Duodenal mucosa (tissue), 2 donors: ENCODE data around the gene ATP1A3.
A peak's percentile ranks its signal among the peaks of the same experiment; 100 is the strongest.
"Not testable (repeated sequence)": the region's sequence is repeated elsewhere in the genome, so short reads cannot be mapped to it uniquely, and the experiment has no call there.

ENCODE experiments used
- H3K27ac ChIP-seq: one replicate; pipeline ENCODE4 v1.7.0; 2013; ENCODE audit warnings: low read depth, low read length
- H3K27me3 ChIP-seq, 2 donors: one replicate each; pipeline ENCODE4 v1.7.0; 2013; ENCODE audit warnings: low read length in 2 of 2, control low read depth in 1 of 2; ENCODE audit not compliant: insufficient read depth in 2 of 2, control insufficient read depth in 1 of 2
- H3K36me3 ChIP-seq, 2 donors: one replicate each; pipeline ENCODE4 v1.7.0; 2013; ENCODE audit warnings: low read length in 2 of 2, control low read depth in 1 of 2; ENCODE audit not compliant: insufficient read depth in 2 of 2, control insufficient read depth in 1 of 2
- H3K4me1 ChIP-seq, 2 donors: one replicate each; pipeline ENCODE4 v1.7.0; 2013; ENCODE audit warnings: low read length in 2 of 2, control low read depth in 1 of 2; ENCODE audit not compliant: insufficient read depth in 2 of 2, control insufficient read depth in 1 of 2
- H3K4me3 ChIP-seq, 2 donors: one replicate each; pipeline ENCODE4 v1.7.0; 2013; ENCODE audit warnings: low read length in 2 of 2, low read depth in 1 of 2
- H3K9ac ChIP-seq, 2 donors: one replicate each; pipeline ENCODE4 v1.7.0; 2013; ENCODE audit warnings: low read length in 2 of 2, low read depth in 1 of 2
- H3K9me3 ChIP-seq, 2 donors: one replicate each; pipeline ENCODE4 v1.7.0; 2013; ENCODE audit warnings: low read length in 2 of 2, control low read depth in 1 of 2; ENCODE audit not compliant: control insufficient read depth in 1 of 2

Gene ATP1A3

DNA sequence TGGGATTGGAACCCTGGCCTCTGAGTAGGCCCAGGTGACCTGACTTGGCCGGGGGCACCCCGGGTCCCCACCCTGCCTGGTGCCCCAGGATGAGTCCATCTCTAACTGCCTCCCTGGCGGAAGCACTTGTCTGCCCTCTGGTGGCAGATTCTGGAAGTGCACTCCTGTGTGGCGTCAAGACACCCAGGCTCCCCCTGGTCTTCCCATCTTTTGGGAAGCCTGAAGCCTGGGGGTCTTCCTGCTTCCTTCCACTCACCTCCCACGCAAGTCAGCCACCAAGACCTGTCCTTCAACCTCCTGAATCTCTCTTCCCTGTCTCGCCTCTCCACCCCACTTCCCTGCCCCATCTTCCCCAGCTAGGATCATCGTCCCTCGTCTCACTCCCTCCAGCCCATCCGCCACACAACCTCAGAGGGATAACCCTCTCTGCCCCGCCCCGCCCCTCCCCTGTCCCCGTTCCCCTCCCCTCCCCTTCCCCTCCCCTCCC is 42.3 kb downstream of the ATP1A3 start:
- H3K9ac ChIP-seq, result no peak overlapping the region
- no peak overlapping the region for H3K4me3 ChIP-seq
- no peak overlapping the region for H3K27ac ChIP-seq
- peaks cover 0 to 6% of the 10 kb centered on the region in 2 donors for H3K36me3 ChIP-seq
- H3K27me3 ChIP-seq, result no peaks in the 10 kb centered on the region
- no peaks in the 10 kb centered on the region for H3K9me3 ChIP-seq
- peaks cover 17 to 20% of the 10 kb centered on the region in 2 donors for H3K4me1 ChIP-seq

DNA sequence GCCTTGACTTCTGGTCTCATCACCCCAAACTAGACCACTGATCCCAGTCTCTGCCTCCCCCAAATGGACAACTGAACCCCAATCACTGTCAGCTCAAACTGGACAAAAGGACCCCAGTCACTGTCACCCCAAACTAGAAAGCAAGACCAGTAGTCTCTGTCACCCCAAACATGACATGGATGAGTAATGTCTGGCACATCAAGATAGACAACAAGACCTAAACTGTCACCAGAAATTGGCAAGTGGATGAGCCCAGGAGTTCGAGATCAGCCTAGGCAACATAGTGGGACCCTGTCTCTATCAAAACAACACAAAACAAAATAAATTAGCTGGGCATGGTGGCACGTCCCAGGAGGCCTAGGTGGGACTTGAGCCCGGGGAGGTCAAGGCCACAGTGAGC is 46.9 kb downstream of the ATP1A3 start:
- Histone ChIP-seq H3K27me3 (no peaks in the 10 kb centered on the region), H3K36me3 (no peaks in the 10 kb centered on the region), H3K9me3 (no peaks in the 10 kb centered on the region), H3K9ac (no peak overlapping the region), H3K4me3 (no peak overlapping the region), H3K27ac (no peak overlapping the region), H3K4me1 (peaks cover 6 to 15% of the 10 kb centered on the region in 2 donors)

DNA sequence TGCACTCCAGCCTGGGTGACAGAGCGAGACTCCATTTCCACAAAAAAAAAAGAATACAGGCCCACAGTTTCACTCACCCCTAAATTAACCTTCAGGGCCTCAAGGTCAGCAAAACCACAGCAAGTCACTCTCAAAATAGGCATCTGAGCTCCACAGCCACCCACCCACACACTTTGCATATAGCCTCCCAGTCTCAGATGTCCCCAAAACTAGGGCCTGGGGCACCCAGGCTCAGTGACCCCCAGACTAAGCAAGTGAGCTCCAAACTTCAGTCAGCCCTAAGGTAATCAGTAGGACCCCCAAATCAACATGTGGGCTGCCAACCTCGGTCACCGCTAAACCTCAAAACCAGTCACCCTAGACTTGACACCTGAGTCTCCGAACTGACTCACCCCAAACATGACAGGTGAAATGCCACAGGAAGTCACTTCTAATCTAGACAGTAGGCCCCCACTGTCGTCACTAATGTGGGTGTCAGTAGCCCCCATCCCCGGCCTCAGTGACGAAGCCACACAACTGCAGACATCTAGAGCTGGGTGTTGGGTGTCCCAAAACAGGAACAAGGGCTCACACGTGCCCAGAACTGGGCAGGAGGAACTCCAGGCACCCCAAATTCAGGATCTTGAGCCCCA is 48.8 kb downstream of the ATP1A3 start:
- Histone ChIP-seq H3K27ac (no peak overlapping the region), H3K9me3 (no peaks in the 10 kb centered on the region), H3K36me3 (no peaks in the 10 kb centered on the region), H3K9ac (no peak overlapping the region), H3K4me3 (no peak overlapping the region), H3K4me1 (peaks cover 3 to 11% of the 10 kb centered on the region in 2 donors), H3K27me3 (peaks cover 0 to 8% of the 10 kb centered on the region in 2 donors)

DNA sequence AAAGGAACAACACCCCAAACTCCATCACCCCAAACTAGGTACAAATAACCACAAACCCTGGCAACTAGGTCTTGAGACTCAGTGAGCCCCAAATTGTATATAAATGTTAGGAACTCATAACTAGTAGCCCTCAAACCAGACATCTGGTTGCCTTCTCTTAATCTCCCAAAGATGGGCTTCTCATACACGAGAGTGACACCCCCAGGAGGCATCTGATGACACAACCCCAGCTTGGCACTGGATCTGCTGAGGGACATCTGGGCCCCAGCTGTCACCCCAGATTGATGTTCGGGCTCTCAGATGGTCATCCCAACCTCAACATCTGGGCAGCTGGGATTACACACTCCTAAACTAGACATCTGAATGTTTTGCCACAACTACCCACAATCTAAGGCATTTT is 49.7 kb downstream of the ATP1A3 start:
- H3K4me3 ChIP-seq, result no peak overlapping the region
- no peaks in the 10 kb centered on the region for H3K9me3 ChIP-seq
- H3K9ac ChIP-seq, result no peak overlapping the region
- H3K36me3 ChIP-seq, result no peaks in the 10 kb centered on the region
- no peak overlapping the region for H3K27ac ChIP-seq
- peaks cover 3 to 8% of the 10 kb centered on the region in 2 donors for H3K27me3 ChIP-seq
- peaks cover 3 to 11% of the 10 kb centered on the region in 2 donors for H3K4me1 ChIP-seq

DNA sequence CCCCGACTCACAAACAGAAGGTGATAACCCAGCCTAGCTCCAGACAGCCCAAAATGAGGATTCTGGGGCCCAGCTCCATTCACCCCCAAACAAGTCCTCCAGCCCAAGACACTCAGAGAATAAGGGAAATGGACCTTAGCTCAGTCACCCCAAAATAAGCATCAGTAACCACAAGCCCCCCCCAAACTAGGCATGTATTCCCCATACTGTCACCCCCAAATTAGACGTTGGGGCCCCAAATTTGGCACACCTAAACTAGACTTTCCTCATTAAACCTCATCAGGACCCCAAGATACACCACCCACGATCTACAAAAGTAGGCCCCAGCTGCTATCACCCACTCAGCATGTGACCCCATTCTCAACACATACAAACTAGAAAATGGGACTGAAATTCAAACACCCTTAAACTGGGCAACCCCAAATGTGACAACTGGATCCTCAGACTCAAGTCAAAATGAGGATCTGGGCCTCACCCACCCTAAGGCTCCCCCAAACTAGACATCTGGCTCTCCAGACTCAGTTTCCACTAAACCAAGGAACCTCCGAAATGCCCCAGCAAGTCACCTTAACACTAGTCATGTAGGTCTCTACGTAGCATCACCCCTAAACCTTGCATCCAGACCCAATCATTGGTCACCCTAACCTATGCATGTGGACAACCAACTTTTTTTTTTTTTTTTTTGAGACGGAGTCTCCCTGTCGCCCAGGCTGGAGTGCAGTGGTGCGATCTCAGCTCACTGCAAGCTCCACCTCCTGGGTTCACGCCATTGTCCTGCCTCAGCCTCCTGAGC is 52.4 kb downstream of the ATP1A3 start:
- H3K36me3 ChIP-seq, result no peaks in the 10 kb centered on the region
- H3K27me3 ChIP-seq, result peaks cover 5 to 10% of the 10 kb centered on the region in 2 donors
- no peak overlapping the region for H3K4me3 ChIP-seq
- H3K9ac ChIP-seq, result no peak overlapping the region
- H3K27ac ChIP-seq, result no peak overlapping the region
- peaks cover 3 to 11% of the 10 kb centered on the region in 2 donors for H3K4me1 ChIP-seq
- no peaks in the 10 kb centered on the region for H3K9me3 ChIP-seq

DNA sequence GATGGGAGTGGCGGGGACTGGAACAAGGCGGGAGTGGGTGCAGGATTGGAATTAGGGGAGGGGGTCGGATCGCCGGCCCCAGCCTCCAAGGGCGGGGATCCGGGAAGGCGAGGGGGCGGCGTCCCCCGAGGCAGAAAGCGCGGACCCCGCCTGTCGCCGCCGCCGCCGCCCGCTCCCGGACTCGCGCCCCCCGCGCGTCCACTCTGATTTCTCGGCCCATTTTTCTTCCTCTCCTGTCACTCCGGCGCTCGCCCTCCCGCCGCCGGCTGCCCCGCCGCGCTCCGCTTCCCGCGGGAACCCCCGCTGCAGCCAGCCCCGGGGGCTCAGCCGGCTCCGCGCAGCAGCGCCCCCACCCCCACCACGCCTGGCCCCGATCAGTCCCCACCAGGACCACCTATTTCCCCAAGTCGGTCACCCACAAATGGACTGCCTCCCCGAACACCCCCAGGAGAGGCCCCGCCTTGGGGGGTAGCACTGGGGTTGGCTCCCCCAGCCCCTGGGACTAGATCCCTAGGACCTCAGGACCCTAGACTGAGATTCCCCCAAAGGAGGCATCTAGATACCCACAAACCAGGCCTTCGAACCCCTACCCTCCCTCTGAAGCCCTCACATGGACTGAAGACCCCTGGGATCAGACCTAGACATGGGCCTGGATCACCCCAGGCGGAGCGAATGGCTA is 53.2 kb downstream of the ATP1A3 start:
- Histone ChIP-seq H3K27me3 (peaks cover 12 to 18% of the 10 kb centered on the region in 2 donors), H3K4me1 (peaks cover 0 to 18% of the 10 kb centered on the region in 2 donors), H3K9me3 (no peaks in the 10 kb centered on the region), H3K27ac (no peak overlapping the region), H3K4me3 (peak overlapping the region; percentile 67 to 69), H3K36me3 (no peaks in the 10 kb centered on the region), H3K9ac (peak overlapping the region; percentile 47 to 48)

DNA sequence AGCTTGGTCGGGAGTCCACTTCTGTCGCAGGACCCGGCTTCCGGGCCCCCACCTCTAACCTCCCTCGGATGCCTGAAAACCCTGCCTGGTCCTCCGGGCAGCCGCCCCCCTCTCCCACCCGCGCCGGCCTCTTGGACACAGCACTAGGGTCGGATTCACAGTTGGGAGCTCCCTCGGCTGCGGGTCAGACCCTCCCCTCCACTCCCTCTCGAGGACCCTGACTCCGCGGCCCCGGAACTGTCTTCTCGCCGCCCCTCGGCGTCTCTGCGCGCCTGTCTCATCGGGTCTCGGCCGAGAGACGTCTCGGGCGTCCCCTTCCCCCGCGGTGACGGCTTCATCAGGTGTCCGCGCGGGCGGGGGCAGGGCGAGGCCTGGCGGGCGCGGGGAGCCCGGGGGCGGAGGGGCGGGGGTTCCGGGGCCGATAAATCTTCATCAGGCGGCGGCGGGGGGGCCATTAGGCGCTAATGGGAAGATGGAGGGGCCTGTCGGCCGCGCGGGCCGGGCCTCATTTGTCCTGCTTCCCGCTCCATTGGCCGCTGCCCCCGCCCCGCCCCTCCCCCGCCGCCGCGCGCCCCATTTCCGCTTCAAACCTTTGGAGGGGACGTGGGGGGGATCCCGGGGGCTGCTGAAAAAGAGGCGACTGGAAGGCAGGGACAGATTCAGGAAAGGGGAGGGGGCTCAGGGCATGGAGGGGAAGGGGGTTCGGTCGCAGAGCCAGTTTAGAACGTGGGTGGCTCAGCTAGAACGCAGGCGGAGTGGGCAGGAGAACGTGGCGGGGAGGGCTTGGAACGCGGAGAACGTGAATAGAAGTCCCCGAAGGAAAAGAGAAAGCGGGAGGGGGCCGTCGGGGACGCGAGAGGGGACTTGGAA is 53.9 kb downstream of the ATP1A3 start:
- peaks cover 0 to 11% of the 10 kb centered on the region in 2 donors for H3K4me1 ChIP-seq
- no peak overlapping the region for H3K27ac ChIP-seq
- H3K9ac ChIP-seq, result peak overlapping the region; percentile 48 to 51
- H3K36me3 ChIP-seq, result no peaks in the 10 kb centered on the region
- peaks cover 16 to 23% of the 10 kb centered on the region in 2 donors for H3K27me3 ChIP-seq
- no peaks in the 10 kb centered on the region for H3K9me3 ChIP-seq
- H3K4me3 ChIP-seq, result peak overlapping the region; percentile 67 to 69

DNA sequence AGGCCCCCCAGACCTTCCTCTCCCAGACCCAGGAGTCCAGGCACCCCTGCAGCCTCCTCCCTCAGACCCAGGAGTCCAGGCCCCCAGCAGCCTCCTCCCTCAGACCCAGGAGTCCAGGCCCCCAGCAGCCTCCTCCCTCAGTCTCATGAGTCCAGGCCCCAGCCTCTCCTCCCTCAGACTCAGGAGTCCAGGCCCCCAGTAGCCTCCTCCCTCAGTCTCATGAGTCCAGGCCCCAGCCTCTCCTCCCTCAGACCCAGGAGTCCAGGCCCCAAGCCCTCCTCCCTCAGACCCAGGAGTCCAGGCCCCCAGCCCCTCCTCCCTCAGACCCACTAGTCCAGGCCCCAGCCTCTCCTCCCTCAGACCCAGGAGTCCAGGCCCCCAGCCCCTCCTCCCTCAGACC is 54.8 kb downstream of the ATP1A3 start:
- Histone ChIP-seq H3K27me3 (peaks cover 19 to 25% of the 10 kb centered on the region in 2 donors), H3K4me1 (peaks cover 0 to 13% of the 10 kb centered on the region in 2 donors)
- not testable (repeated sequence) for H3K9ac ChIP-seq, H3K9me3 ChIP-seq, H3K4me3 ChIP-seq, H3K36me3 ChIP-seq, H3K27ac ChIP-seq

DNA sequence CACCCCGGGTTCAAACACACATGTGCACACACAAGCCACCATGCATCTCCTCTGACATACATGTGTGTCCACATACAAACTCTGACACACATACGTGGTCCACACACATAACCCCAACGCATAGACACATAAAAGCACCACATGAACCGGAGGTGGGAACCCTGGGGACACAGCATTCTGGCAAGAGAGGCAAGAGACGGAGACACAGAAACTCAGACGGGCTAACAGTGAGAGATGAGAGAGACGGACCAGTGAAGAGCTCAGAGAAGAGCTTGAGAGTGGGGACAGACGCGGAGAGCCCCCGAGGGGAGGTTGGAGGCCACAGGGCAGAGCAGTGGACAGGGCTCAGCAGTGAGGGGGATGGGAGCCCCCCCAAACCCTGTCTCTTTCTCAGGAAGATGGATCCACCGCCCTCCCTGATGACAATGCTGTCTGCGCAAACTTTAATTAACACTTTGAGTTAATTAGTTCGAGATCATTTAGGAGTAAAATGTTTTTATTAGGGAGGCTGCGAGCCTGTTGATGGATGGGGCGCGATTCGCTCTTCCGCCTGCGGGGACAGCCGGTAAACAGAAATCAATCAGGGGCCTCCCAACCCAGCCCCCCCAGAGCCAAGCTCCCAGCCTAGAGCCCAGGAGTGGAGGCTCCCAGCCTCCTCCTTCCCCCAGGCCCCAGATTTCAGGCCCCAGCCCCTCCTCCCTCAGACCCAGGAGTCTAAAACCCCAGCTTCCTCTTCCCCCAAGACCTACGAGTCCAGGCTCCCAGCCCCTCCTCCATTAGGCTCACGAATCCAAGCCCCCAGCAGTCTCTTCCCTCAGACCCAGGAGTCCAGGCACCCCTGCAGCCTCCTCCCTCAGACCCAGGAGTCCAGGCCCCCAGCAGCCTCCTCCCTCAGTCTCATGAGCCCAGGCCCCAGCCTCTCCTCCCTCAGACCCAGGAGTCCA is 56.2 kb downstream of the ATP1A3 start:
- Histone ChIP-seq H3K27ac (no peak overlapping the region), H3K27me3 (peaks cover 30 to 31% of the 10 kb centered on the region in 2 donors), H3K36me3 (no peaks in the 10 kb centered on the region)

More for the DNA sequence above, 56.2 kb downstream of the ATP1A3 start:
- no peak overlapping the region for H3K4me3 ChIP-seq
- no peaks in the 10 kb centered on the region for H3K9me3 ChIP-seq
- no peak overlapping the region for H3K9ac ChIP-seq
- peaks cover 0 to 13% of the 10 kb centered on the region in 2 donors for H3K4me1 ChIP-seq
